ENCODE results near the gene SRBD1.

SRBD1 gene

DNA sequence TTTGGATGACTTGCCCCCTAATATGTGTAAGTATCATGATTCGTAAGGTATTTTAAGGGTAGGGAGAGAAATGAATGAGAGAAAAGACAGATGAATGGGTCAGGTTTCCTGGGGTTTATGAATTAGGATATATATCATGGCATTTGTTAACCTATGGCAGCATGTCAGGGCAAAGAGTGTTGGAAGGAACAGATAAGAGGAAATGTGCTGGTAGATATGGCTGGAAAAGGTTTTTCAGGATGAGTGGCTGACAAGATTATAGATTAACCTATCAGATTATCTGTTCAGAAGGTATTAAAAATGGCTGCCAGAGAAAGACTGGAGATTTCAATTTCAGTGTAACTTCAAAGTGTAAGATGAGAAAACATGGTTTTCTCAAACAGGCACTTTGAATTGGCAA is 67.8 kb downstream of the SRBD1 start:
- no peak for DNase-seq

DNA sequence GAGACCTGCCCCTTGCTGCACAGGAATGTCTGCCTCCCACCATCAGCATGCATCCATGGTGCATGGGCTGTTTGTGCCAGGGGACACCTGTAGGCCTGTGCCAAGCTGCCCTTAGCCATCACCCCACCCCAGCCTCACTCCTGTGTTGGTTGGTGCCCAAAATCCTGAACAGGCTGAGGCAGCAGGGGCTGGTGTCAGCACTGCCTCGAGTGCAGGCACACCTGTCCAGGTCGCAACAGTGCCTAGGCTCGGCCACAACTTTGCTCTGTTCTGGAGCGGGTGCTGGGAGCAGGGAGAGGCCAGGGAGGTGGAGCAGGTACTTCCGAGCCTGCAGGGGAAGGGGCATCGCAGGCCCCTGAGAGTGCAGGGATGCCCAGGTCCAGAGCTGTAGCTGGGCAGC is 69.1 kb downstream of the SRBD1 start:
- DNase-seq, result no peak

DNA sequence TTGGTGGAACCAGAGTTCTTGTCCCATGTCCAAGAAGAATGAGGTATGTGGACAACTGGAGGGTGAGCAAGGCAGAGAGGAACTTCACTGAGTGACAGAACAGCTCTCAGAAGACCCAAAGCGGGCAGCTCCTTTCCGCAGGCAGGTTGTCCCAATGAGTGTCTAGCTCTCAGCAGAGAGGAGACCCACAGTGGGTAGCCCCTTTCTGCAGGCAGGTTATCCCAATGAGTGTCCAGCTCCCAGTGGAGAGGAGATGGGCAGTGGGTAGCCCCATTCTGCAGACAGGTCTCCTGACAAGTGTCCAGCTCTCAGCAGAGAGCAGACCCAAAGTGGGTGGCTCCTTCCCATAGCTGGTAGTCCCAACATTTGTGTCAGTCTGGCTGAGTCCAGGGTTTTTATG is 69.6 kb downstream of the SRBD1 start:
- DNase-seq, result no peak

DNA sequence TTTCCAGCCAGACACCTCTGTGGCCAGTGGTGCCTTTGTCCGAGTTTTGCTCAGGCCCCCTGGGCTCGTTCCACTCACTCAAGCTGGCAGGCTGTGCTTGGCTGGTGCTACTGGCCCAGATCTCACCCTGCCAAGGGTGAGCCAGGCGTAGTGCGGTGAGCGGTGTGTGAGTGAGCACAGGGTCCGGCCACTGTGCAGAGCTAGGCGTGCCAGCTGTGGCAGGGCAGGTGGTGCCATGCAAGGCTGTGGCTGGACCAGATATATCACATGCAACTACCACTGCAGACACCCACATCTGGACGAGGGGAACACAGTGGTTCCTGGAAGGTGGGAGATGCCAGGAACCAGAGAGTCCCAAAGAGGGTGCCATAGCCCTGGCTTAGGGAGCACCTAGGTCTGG is 70.1 kb downstream of the SRBD1 start:
- no peak for DNase-seq

DNA sequence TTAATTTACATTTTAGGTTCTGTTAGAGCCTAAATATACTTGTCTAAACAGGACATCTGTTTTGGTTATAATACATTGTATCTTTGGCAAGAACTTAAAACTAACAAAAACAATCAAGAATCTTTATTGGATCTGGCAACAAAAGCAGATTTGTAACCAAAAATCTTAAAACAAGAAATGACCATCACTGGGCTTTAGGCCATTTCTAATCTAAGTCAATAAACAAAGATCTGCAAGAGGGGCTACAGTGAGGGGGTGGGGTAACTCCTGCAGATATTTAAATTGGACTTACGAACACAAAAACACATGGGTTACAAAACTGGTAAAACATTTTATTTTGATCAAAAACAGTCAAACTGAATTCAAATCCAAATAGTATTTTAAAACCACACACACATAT is 77.3 kb downstream of the SRBD1 start:
- no peak for DNase-seq

DNA sequence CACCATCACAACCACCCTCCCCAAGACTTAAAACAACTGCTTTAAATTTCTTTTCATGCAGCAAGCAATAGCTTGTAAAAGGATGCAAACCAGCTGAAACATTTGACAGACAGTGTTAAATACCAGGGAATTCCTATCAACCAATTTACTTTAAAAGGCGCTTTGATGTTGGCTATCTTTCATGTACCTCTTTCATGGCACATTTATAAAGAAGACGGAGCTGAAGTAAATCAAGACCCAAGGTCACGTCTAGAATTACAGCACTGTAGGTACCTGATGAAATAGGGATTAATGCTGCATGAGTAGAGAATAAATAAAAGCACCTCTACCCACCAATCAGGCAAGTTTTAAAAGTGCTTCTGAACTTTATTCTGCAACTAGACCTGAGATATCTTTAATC is 78.9 kb downstream of the SRBD1 start:
- DNase-seq, result no peak

DNA sequence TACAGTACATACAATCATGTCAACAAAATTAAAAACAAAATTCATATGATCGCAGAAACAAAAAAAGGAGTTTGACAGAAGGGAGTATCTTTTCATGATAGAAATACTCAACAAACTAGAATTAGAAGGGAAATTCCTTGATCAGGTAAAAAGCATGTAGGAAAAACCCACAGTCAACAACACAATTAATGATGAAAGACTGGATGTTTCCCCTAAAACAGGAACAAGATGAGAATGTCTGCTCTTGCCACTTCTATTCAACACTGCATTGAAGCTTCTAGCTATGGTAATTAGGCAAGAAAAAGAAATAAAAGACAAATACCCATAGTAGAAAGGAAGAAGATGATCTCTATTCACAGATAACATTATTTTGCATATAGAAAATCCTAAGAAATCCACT is 87.1 kb downstream of the SRBD1 start:
- DNase-seq, result no peak

DNA sequence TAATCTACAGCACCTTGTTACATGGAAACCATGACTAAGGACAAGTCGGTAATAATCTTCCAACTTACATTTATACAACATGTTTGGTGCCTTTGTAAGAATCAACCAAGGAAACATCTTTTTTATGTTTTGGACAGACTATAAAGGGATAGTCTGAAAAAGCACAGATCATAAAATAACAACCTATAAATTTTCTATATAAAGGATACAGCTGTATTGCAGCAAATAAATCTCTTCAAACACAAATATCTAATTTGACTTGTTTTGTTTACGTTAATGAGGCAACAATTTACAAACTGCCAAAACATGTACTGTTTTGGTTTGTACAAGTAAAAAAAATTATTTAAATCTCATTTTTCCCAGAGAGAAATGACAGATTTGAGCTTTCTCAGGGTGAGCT is 92.5 kb downstream of the SRBD1 start:
- no peak for DNase-seq

DNA sequence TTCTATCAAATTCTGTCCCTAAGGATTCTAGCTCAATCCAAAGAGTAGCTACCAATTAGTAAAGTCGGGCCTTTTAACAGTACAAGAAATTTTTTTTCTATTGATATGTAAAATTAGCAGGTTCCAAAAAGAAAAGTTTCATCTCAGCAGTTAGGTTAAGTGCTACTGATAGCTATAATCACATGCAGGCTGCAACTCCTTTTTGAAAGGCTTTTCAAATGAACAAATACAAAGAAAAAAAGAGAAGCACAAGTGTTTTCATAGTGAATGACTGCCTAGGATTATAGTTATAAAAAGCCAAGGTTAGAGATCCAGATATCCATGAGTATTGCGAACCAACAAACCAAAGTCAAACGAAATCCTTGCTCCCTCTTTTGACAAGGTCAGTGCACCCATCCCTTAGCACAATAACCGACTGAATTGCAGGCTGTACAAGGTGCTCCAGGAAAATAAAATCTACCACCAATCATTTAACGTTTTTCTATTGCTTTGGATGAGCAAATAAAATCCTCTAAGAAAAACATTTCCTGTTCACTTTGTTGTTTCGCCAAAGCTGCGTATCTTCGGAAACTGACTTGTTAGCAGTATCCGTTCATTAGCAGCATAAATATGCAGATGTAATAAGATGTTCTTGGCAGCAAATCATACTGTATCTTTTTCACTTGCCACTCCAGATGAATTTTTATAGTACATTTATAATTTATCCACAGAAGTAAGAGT is 100.2 kb downstream of the SRBD1 start:
- no peak for DNase-seq

DNA sequence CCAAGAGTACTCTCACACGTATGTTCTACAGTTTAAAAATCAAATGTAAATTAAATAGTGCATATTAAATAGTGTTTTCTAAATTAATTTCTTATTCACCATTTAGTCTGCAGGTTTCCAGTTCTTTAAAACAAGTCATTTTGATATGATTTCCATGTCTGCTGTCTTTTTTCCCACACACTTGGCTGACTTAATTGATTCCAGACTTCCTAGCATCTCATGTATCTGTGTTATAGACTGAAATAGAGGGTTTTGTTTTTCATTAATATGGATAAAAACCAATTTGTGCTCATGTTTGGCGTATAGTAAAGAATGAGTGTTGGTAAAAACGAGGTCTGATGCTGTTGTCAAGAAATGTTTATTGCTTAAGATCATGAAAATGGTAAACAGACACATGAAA is 104.3 kb downstream of the SRBD1 start:
- no peak for DNase-seq

DNA sequence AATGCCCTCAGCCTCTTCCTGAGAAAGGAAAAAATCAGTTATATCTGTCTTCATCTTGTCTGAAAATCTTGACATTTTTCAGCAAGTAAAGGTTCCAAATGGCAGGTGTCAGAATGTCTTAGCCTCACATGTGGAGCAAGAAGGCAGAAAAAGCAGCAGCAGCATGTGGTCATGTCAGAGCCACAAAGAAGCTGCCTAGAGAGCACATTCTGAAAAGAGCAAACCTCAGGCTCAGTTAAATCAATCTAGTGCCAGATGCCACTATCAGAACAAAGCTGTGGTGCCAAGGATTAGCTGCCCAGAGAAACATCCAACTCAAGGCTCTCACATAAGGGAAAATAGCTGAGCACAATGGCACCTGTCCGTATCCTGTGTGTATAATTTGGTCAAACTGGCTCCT is 105.9 kb downstream of the SRBD1 start:
- no peak for DNase-seq

DNA sequence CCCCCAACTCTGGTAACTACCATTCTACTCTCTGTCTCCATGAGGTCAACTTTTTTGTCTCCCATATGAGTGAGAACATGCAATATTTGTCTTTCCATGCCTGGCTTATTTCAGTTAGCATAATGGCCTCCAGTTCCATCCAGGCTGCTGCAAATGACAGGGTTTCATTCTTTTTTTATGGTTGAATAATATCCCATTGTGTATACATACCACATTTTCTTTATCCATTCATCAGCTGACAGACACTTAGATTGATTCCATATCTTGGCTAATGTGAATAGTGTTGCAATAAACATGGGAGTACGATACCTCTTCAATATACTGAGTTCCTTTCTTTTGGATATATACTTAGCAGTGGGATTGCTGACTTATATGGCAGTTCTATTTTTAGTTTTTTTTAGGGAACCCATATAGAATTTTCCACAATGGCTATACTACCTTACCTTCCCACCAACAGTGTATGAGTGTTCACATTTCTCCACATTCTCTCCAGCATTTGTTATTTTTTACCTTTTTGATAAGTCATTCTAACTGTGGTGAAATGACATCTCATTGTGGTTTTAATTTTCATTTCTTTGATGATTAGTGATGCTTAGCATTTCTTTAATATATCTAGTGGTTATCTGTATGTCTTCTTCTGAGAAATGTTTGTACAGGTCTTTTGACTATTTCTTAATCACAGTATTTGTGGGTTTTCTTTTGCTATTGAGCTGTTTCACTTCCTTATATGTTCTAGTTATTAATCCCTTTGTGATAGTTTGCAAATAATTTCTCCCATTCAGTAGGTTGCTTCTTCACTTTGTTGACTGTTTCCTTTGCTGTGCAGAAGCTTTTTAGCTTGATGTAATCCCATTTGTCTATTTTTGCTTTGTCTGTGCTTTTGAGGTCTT is 112.2 kb downstream of the SRBD1 start:
- DNase-seq, result no peak

DNA sequence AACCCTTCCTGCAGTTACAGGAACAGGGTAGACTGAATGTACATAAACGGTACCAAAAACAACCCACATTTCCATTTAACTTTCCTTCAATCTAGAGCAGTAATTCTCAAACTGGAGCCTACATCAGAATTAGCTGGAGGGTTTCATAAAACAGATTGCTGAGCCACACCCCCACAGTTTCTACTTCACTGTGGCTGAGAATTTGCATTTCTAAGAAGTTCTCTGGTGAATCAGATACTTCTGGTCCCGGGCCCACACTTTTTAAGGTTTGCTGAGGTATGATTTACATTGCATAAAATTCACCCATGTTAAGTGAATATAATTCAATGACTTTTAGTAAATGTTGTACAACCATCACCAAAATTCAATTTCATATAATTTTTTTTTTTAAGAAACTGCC is 113.7 kb downstream of the SRBD1 start:
- DNase-seq, result no peak

DNA sequence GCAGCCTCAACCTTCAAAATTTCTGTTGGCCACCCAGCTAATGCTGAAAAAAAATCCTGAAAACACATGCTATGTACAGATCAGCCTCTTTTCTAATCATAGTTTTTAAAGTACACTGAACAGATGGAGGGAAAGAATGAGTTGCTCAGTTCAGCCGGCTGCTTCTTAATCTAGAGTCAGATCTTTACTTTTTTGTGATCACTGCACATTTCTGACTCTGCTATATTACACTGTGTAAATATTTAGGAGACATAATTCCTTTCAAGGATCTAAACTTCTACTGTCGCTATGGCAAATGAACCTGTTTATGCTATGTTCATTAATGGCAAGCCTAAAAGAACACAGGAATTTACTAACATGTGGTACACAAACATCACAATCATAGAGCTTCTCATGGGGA is 114.2 kb downstream of the SRBD1 start:
- DNase-seq, result no peak

DNA sequence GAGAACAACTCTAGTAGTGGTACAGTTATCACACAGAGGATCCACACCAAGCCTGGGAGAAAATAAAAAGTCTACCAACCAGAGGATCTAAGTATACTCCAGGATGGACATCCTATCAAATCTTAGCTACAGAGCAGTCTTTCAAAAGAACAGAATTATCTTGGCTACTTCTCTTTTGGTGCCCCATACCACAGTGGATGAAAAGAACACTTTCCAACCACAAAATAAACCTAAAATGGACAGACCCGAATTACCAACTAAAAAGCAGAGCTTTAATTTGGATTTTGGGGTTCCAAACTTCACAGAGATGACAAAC is 116.1 kb downstream of the SRBD1 start:
- no peak for DNase-seq

DNA sequence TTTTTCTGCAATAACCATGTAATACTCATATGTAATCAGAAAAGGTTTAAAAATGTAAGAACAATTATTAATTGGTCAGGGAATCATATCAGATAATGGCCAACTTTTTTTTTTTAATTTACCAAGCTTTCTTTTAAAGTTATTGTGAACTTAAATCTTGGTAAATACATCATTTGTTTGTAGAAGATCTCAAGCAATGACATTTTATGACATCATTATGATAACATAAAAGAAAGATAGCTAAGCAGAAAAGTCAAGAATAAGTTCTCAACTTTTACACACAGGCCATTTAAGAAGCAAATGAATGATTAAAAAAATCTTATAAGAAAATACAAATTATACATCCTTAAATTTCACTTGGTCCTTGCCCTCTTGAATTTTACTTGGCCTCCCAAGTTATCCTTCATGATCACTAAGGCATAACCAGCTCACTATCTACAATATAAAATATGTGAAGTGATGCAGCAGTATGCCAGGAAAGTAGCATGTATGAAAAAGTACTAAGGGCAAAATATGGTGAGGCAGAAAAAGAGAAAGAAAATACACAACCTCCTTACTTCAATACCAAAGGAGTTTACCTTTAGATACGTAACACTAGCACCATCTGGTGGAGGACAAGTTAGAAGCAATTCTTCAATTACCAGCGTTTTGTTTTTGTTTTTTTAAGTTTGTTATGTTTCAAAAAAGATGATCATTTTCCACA is 116.6 kb downstream of the SRBD1 start:
- DNase-seq, result no peak

DNA sequence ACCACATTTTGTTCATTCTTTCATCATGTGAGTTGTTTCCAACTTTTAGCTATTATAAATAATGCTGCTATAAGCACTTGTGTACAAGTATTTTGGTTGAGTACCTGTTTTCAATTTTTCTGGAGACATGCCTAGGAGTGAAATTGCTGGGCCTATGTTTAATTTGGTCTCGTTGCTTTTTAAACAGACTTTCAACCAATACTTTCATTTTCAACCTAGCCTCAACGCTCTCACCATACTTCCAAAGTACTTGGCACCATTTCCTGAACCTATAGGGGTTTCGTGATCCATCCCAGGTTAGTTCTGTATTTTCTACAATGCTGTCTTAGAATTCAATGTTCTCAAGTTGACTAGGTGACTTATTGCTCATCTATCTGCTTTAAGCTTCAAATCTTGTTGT is 126.1 kb downstream of the SRBD1 start:
- DNase-seq, result no peak

DNA sequence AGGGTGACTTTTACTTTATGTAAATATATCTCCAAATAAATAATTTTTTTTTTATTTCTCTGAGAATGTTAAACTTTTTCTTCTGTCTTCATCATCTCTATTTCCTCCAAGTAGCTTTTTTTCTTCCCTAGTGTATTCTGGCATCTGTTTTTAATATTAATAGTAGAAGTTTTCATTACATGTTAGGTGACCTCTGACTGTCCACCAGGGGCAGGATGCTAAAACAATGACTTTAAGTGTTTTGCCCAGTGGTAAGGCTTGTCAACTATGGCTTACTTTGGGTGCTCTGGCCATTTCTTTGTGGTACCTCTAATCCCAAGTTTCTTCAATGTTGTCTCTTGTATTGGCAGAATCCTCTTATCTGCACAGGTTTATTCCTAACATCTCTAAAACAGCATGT is 127.1 kb downstream of the SRBD1 start:
- DNase-seq, result no peak

DNA sequence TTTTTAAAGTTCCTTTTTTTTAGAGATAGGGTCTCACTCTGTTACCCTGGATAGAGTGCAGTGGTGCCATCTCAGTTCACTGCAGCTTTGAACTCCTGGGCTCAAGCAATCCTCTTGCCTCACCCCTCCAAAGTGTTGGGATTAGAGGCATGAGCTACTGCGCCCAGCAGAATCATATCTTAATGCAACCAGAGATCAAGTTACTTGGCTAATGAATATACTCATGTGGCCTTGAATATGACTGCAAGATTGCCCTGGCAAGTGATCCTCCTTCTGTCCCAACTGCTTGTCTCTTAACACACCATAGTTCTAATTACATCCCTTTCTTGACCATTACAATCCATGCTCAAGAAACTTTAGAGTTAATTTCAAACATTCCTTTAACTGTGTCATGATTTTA is 133.5 kb downstream of the SRBD1 start:
- no peak for DNase-seq

DNA sequence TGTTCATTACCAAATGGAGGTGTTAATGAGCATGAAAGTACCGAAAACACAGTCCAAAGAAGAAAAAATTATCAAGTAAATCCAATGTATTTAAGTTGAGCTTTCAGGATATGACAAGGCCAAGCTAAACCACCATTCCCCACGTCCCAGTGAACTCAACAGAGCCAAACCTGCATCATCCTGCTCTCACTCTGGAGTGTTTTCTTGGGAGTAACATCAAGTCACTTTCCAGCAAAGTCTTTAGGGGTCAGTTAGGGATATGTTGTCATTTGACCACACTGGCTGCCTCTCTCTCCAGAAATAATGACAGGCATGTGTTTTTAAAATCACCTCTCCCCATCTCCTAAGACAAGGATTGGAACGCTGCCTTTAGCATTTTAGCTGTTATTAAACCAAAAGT is 140.5 kb downstream of the SRBD1 start:
- DNase-seq, result no peak

DNA sequence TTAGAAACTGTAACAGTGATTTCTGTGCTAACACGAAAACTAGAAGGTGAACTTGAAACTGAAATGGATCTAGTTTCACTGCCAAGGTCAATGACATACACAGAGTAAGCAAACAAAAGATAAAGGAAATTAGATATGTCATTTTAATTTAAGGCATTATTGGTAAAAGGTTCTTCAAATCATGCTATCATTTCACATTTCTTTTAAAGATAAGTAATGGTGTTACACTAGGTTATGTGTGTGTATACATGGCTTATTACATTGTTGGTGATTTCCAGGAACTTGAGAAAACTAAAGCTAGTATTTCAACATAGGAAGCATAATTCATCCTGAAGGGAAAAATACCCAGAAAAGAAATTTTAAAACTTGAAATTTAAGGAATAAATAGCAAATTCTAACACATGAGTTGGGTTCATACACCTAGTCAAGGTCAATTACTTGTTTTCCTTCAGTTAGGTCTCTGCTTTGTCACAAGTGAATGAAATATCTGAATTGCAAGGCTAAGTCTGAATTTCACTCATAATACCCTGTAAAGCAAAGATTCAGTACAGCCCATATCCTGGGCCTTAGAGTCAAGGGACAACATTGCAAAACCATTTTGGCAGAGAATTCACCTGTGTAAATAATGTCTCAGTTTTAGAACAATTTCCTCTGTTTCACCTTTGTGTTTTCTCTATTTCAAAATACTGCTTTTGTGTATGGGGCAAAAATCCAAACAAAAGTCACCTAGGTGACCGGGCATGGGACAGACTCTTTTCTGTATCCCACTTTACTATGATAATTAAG is 141.6 kb downstream of the SRBD1 start:
- no peak for DNase-seq

DNA sequence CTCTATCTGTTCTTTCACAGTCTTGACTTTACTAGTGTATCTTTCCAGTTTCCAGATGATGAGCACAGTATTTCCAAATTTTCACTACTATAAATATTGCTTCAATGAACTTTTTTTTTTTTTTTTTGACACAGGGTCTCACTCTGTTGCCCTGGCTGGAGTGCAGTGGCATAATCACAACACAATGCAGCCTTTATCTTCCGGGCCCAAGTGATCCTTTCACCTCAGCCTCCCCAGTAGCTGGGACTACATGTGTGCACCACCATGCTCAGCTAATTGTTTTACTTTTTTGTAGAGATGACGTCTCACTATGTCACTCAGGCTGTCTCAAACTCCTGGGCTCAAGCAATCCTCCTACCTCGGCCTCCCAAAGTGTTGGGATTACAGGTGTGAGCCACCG is 142.8 kb downstream of the SRBD1 start:
- no peak for DNase-seq

DNA sequence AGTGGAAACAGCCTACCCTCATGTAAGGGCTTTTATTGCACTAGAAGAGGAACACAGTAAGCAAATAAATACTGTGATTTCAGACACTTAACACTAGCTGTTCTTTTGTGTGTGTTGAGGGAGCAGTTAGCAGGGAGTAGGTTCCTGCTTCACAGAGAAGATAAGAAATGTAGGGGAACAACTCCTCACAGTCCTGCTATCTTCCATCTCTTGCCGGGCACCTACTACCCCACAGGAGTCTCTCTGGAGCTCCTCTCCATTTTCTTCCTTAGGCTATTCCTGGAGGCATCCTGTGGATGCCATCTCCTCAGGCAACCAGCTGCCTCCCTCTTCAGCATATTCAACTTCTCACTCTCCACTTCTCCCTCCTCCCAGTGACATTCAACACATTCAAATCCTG is 145.0 kb downstream of the SRBD1 start:
- no peak for DNase-seq
